Lung (tissue), 12 donors: ENCODE results near the gene ALKBH5. TPM values are rescaled to one million over a fixed set of nuclear protein-coding genes. Genes with fewer than 3 reads are reported as not detected.

ENCODE experiments used
- ATAC-seq: fragments of 200-7000 bp; cut with Tn5 transposase; one replicate; pipeline ENCODE4 v1.9.1; 2020; ENCODE audit warnings: moderate number of reproducible peaks; ENCODE audit not compliant: insufficient read depth, low FRiP score
- DNase-seq, 3 donors: peaks; one replicate each; pipeline ENCODE4 v3.0.0-alpha.2; 2013 to 2017
- H3K27ac ChIP-seq, 2 donors: one replicate each; pipeline ENCODE4 v1.5.1; 2013; ENCODE audit warnings: mild to moderate bottlenecking in 2 of 2, moderate library complexity in 2 of 2, control low read depth in 1 of 2, inconsistent platforms in 1 of 2, low read depth in 1 of 2, low read length in 1 of 2
- H3K27me3 ChIP-seq, 3 donors: one replicate each; pipeline ENCODE4 v1.5.1; 2013; ENCODE audit warnings: low read length in 2 of 3; ENCODE audit not compliant: control insufficient read depth in 3 of 3, insufficient read depth in 3 of 3
- H3K36me3 ChIP-seq, 4 donors: one replicate each; pipeline ENCODE4 v1.5.1; 2013; ENCODE audit warnings: low read length in 4 of 4, mild to moderate bottlenecking in 1 of 4, moderate library complexity in 1 of 4; ENCODE audit not compliant: control insufficient read depth in 4 of 4, insufficient read depth in 4 of 4
- H3K4me1 ChIP-seq, 5 donors: one replicate each; pipeline ENCODE4 v1.5.1; 2013; ENCODE audit warnings: low read length in 5 of 5, mild to moderate bottlenecking in 2 of 5, moderate library complexity in 1 of 5; ENCODE audit not compliant: control insufficient read depth in 5 of 5, insufficient read depth in 5 of 5
- H3K4me3 ChIP-seq: one replicate; pipeline ENCODE4 v1.5.1; 2013; ENCODE audit warnings: mild to moderate bottlenecking, control low read depth, moderate library complexity
- H3K9ac ChIP-seq, 2 donors: one replicate each; pipeline ENCODE4 v1.5.1; 2013; ENCODE audit warnings: low read length in 2 of 2, control low read depth in 1 of 2; ENCODE audit not compliant: insufficient read depth in 1 of 2
- H3K9me3 ChIP-seq, 4 donors: one replicate each; pipeline ENCODE4 v1.5.1; 2013; ENCODE audit warnings: low read length in 3 of 4, mild to moderate bottlenecking in 1 of 4, moderate library complexity in 1 of 4; ENCODE audit not compliant: control insufficient read depth in 4 of 4, insufficient read depth in 3 of 4
- CTCF ChIP-seq: IDR thresholded peaks from 2 replicates; pipeline ENCODE4 v1.5.1; 2012; ENCODE audit warnings: mild to moderate bottlenecking; ENCODE audit errors: control extremely low read depth, extremely low read depth
- WGBS, 2 donors: extraction: QIAGEN DNeasy Blood & Tissue Kit; methylation state at CpG; one replicate each; pipeline ENCODE4 v1.1.7; 2013; 5-methylcytosine and 5-hydroxymethylcytosine counted together
- polyA plus RNA-seq, 2 donors: library from polyadenylated mRNA; stranded (reverse); fragments of 200-250 nt; gene quantifications; one replicate each; pipeline ENCODE4 v1.2.1, GENCODE V29; 2013
- total RNA-seq, 2 donors: library from RNA; depleted of rRNA in 1 of 2; stranded (reverse); fragments of >200 nt in 1 of 2; gene quantifications; one replicate each; pipeline ENCODE4 v1.2.1, GENCODE V29; 2014 to 2021
- donor health status: control.
- donor health status: control.
- donor health status: Bipolar disorder and iron deficiency.
- donor health status: healthy.
- donor health status: DM: yes; HTN: yes; CAD: no.

ALKBH5 gene
- total and polyA plus RNA-seq, 4 donors: 30.2 to 104 (median 59.8) TPM

GRCh38 chr17:18198530-18198929 is 14.9 kb downstream of the ALKBH5 start:
- no peak for TF ChIP-seq CTCF
- peak overlapping the region in 1 of 2 donors; percentile 16 for H3K27ac ChIP-seq
- DNase-seq: no peak
- H3K9ac ChIP-seq: no peak overlapping the region
- peaks cover 15 to 48% (median 29%) of the 10 kb centered on the region in 4 donors for H3K36me3 ChIP-seq
- no peak overlapping the region for H3K4me3 ChIP-seq
- peaks cover 0 to 2% (median 0%) of the 10 kb centered on the region in 4 donors for H3K9me3 ChIP-seq
- H3K27me3 ChIP-seq: no peaks in the 10 kb centered on the region
- WGBS, 2 donors: 46 to 62% methylated on average over 4 of the region's 4 CpGs
- peaks cover 0 to 18% (median 0%) of the 10 kb centered on the region in 5 donors for H3K4me1 ChIP-seq
- no peak for ATAC-seq

GRCh38 chr17:18201108-18201507 is 17.5 kb downstream of the ALKBH5 start:
- Histone ChIP-seq H3K4me1 (peaks cover 0 to 15% (median 0%) of the 10 kb centered on the region in 5 donors), H3K9me3 (no peaks in the 10 kb centered on the region), H3K36me3 (peaks cover 5 to 44% (median 28%) of the 10 kb centered on the region in 4 donors), H3K4me3 (no peak overlapping the region), H3K27ac (no peak overlapping the region), H3K27me3 (no peaks in the 10 kb centered on the region), H3K9ac (no peak overlapping the region)
- no peak for DNase-seq
- no peak for TF ChIP-seq CTCF
- 86 to 88% methylated on average over 4 of the region's 4 CpGs for WGBS, 2 donors
- no peak for ATAC-seq

- Histone ChIP-seq H3K4me3 (no peak overlapping the region), H3K27me3 (no peaks in the 10 kb centered on the region), H3K9me3 (no peaks in the 10 kb centered on the region), H3K36me3 (peaks cover 4 to 43% (median 27%) of the 10 kb centered on the region in 4 donors), H3K27ac (no peak overlapping the region), H3K9ac (no peak overlapping the region), H3K4me1 (peaks cover 0 to 3% (median 0%) of the 10 kb centered on the region in 5 donors)
- DNase-seq (no peak), ATAC-seq (no peak)
- TF ChIP-seq CTCF: no peak
- WGBS, 2 donors: 85 to 87% methylated on average over 7 of the region's 7 CpGs
Observed at GRCh38 chr17:18203308-18203707, 19.7 kb downstream of the ALKBH5 start.

- Histone ChIP-seq H3K4me3 (no peak overlapping the region), H3K9me3 (no peaks in the 10 kb centered on the region), H3K27me3 (no peaks in the 10 kb centered on the region), H3K4me1 (no peaks in the 10 kb centered on the region), H3K36me3 (peaks cover 8 to 60% (median 31%) of the 10 kb centered on the region in 4 donors), H3K9ac (no peak overlapping the region), H3K27ac (no peak overlapping the region)
- DNase-seq (no peak), ATAC-seq (no peak)
- TF ChIP-seq CTCF: no peak
- 88 to 95% methylated on average over 2 of the region's 2 CpGs for WGBS, 2 donors
Observed at GRCh38 chr17:18205861-18206260, 22.2 kb downstream of the ALKBH5 start.
